ENCODE measurements around the gene FGF8. TPM values are rescaled to one million over a fixed set of nuclear protein-coding genes. Genes with fewer than 3 reads are reported as not detected.

Gene FGF8
- total and polyA plus RNA-seq, 2 of the 4 experiments (the other 2 are of a cell fraction), result 0.17 TPM; not detected in 1

- dilution Hi-C loops (cut with HindIII; ENCODE audit: low sequenced_read_pairs, unreplicated experiment), result no loop called here
- no TSS peak for BruUV-seq (replicated peaks)
- Histone ChIP-seq H3K18ac (ENCODE audit: low read depth, low read length) (no peak overlapping the region), H3K14ac (replicated peaks; ENCODE audit: low read depth, low read length) (no peak overlapping the region), H3K23ac (ENCODE audit: low read depth, low read length) (no peak overlapping the region), H3K27me3 (ENCODE audit: control insufficient read depth, insufficient read depth, low read length) (no peaks in the 10 kb centered on the region), H3K9me1 (ENCODE audit: insufficient read depth, low read length) (no peaks in the 10 kb centered on the region; the same call in 1 of the 2 replicates), H2AFZ (replicated peaks; ENCODE audit: low read length, poor library complexity) (no peak overlapping the region), H4K91ac (ENCODE audit: insufficient read depth, low read depth, low read length) (no peak overlapping the region), H2AK9ac (replicated peaks; ENCODE audit: low read depth, low read length, poor library complexity) (no peak overlapping the region), H3K4me3 (ENCODE audit: insufficient read depth, low read depth, low read length) (no peak overlapping the region), H4K5ac (ENCODE audit: low read depth, low read length) (no peak overlapping the region), H3K79me1 (ENCODE audit: low read depth in 1 of 2, low read length in 2 of 2) (peaks cover 43 to 54% of the 10 kb centered on the region in 2 experiments), H3K27ac (ENCODE audit: insufficient read depth, low read length) (no peak overlapping the region), H2AK5ac (ENCODE audit: low read depth, low read length) (no peak overlapping the region), H3K4ac (ENCODE audit: low read depth, low read length) (no peak overlapping the region), H4K20me1 (ENCODE audit: insufficient read depth, low read length) (peaks cover 13% of the 10 kb centered on the region), H2BK20ac (ENCODE audit: low read depth, low read length) (no peak overlapping the region), H2BK15ac (ENCODE audit: low read depth, low read length) (no peak overlapping the region), H2BK120ac (ENCODE audit: low read depth, low read length) (no peak overlapping the region), H3K9me3 (ENCODE audit: control insufficient read depth, insufficient read depth, low read length) (no peaks in the 10 kb centered on the region), H3K4me2 (ENCODE audit: low read depth, low read length) (no peak overlapping the region), H3K4me1 (ENCODE audit: control insufficient read depth, insufficient read depth, low read length) (peaks cover 11% of the 10 kb centered on the region), H3K36me3 (ENCODE audit: control insufficient read depth, insufficient read depth, low read length) (peaks cover 35% of the 10 kb centered on the region), H4K8ac (ENCODE audit: low read depth in 2 of 2, low read length in 2 of 2) (no peak overlapping the region), H2BK5ac (ENCODE audit: low read depth, low read length, poor library complexity, severe bottlenecking) (no peak overlapping the region), H3K9ac (ENCODE audit: low read depth, low read length) (no peak overlapping the region), H3K56ac (ENCODE audit: extremely low read depth, insufficient read depth, low read length) (no peak overlapping the region)
- CTCF ChIA-PET, result interaction anchor here (1.1 kb wide), 1 partner anchor 10 kb away, joined by 3 read pairs; no protein-coding TSS in a partner anchor
- in situ Hi-C loops (cut with MboI; ENCODE audit: low sequenced_read_pairs), result no loop called here
- ATAC-seq (ENCODE audit: low read depth) (no peak), DNase-seq (no peak)
- 100% methylated on average over 1 of the region's 2 CpGs; no CpG with 5 or more reads in 1 of the 2 experiments for WGBS, 2 experiments (ENCODE audit: extremely low coverage in 2 of 2, insufficient read length in 1 of 2)
- POLR2A ChIA-PET (ENCODE audit: unreplicated experiment), result no interaction called here
- no peak for TF ChIP-seq USF2 (IDR thresholded peaks at IDR 0.05; ENCODE audit: low read depth, low read length)
- TF ChIP-seq POLR2A (IDR thresholded peaks at IDR 0.05; ENCODE audit: low read depth, low read length), result no peak
- TF ChIP-seq RCOR1 (IDR thresholded peaks at IDR 0.05; ENCODE audit: insufficient replicate concordance, low read length), result no peak
- TF ChIP-seq FOS (IDR thresholded peaks at IDR 0.05; ENCODE audit: low read depth, low read length), result no peak
- TF ChIP-seq CHD1 (IDR thresholded peaks at IDR 0.05; ENCODE audit: low read depth, low read length), result no peak
- TF ChIP-seq BHLHE40 (IDR thresholded peaks at IDR 0.05; ENCODE audit: low read depth, low read length), result no peak
- no peak for TF ChIP-seq RFX5 (IDR thresholded peaks at IDR 0.05; ENCODE audit: low read depth, low read length)
- no peak for TF ChIP-seq SMC3 (IDR thresholded peaks at IDR 0.05; ENCODE audit: low read depth, low read length)
- intact Hi-C loops (cut with micrococcal nuclease), result loop anchor here (10.0 kb wide), 1 partner anchor 491 kb away; no protein-coding TSS in a partner anchor
Observed at GRCh38 chr10:101785801-101786200, 9.9 kb upstream of the FGF8 start.
